Colon (tissue), 2 donors: ENCODE results near the gene ARHGAP23.

Experiments
- FAIRE-seq: peaks from 2 replicates; lab custom pipeline; 2012; peaks lifted over from hg19 to GRCh38; lab: Jason Lieb, UNC
- donor health status: control.
- donor health status: control.

The ARHGAP23 gene, protein sequence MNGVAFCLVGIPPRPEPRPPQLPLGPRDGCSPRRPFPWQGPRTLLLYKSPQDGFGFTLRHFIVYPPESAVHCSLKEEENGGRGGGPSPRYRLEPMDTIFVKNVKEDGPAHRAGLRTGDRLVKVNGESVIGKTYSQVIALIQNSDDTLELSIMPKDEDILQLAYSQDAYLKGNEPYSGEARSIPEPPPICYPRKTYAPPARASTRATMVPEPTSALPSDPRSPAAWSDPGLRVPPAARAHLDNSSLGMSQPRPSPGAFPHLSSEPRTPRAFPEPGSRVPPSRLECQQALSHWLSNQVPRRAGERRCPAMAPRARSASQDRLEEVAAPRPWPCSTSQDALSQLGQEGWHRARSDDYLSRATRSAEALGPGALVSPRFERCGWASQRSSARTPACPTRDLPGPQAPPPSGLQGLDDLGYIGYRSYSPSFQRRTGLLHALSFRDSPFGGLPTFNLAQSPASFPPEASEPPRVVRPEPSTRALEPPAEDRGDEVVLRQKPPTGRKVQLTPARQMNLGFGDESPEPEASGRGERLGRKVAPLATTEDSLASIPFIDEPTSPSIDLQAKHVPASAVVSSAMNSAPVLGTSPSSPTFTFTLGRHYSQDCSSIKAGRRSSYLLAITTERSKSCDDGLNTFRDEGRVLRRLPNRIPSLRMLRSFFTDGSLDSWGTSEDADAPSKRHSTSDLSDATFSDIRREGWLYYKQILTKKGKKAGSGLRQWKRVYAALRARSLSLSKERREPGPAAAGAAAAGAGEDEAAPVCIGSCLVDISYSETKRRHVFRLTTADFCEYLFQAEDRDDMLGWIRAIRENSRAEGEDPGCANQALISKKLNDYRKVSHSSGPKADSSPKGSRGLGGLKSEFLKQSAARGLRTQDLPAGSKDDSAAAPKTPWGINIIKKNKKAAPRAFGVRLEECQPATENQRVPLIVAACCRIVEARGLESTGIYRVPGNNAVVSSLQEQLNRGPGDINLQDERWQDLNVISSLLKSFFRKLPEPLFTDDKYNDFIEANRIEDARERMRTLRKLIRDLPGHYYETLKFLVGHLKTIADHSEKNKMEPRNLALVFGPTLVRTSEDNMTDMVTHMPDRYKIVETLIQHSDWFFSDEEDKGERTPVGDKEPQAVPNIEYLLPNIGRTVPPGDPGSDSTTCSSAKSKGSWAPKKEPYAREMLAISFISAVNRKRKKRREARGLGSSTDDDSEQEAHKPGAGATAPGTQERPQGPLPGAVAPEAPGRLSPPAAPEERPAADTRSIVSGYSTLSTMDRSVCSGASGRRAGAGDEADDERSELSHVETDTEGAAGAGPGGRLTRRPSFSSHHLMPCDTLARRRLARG (N-terminal part only)

DNA sequence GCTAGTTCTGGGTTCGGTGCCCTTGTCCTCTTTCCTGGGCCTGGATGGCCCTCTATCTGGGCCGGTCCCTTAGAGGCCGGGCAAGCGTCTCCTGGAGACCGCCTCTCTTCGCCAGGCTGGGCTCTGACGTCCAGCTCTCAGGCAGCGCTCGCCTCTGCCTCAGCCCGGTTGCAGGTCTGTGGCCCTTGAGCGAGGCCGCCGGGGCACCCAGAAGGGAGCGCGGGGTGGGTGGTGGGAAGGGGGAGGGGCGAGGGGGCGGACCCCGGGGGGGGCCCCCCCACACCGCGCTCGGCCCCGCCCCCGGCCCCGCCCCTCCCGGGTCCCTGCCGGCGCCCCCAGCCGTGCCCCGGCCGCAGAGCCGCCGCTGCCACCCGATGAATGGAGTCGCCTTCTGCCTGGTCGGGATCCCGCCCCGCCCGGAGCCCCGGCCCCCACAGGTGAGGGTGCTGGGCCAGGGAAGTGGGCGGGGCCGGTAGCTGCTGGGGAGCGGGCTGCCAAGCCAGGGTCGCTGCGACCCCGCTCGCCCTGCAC, at the start of gene ARHGAP23:
Gene ARHGAP23 (plus strand): TSS at position 353 of the 531 bp plus-strand sequence. CDS start 22 bp downstream, at position 375.
- FAIRE-seq = no peak

DNA sequence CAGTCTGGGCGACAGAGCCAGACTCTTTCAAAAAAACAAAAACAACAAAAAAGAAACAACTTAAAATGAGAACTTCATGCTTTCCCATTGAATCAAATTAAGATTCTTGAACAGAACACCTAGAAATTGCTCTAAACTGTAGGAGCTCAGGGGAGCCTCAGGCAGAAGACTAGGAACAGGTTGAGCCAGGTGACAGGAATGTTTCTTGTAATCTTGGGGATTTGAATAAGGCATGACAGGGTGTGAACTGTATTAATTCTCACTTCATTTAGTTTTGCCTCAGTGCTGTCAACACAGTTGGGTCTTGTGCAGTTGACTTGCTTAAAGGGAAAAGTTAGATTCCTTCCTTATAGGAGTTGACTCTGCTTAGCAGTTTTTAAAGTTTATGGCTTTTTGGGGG, 48.8 kb upstream of the ARHGAP23 start:
- no peak for FAIRE-seq

DNA sequence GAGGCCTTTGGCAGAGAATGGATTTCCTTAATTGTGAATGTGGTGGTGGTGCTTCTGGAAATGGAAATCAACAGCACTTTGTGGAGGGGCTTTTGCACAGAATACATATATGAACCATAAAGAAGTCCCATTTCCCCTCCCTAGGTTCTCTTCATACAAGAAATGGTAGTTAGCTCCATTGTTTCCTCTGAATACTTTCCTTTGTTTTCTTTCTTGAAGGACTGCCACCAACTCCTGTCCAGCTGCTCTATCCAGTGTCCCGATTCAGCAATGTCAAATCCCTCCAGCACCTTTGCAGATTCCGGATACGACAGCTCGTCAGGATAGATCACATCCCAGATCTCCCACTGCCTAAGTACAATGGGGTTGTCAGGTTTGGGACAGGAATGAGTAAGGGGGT, 33.2 kb upstream of the ARHGAP23 start:
- FAIRE-seq = no peak

DNA sequence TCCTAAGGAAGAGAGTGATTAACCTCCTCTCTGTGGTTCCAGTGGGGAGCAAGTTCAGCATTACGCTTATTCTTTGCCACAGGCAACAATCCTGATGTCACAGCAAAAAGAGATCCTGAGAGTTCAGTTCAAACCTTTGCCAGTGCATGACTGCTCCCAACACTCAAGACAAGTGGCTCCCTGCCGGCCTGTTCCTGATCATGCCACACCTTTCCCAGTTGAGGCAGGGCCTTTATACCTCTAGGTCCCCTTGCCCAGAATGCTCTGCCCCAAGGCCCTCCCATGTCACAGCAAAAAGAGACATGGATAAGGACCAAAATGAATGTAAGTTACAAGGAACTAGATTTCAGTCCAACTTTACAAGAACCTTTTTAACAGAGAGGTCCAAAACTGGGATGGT, 31.0 kb upstream of the ARHGAP23 start:
- no peak for FAIRE-seq

DNA sequence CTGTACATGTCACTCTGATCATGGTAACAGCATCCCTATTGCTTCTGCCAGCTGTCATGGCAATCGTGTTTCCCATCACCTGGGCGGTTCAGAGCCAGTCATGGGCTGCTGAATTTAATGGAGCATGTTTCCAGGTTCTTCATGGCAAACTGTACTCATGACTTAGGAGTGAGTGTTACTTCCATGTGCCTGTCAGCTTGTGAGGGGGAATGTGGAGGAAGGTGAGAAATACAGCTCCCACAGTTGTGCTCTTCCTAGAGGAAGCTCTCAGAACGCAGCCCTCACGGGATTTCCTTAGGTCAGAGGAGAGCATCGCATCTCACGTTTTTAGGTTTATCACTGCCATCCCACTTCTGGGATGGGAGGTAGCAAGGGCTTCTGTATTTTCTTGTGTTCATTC, 28.0 kb upstream of the ARHGAP23 start:
- FAIRE-seq = no peak

DNA sequence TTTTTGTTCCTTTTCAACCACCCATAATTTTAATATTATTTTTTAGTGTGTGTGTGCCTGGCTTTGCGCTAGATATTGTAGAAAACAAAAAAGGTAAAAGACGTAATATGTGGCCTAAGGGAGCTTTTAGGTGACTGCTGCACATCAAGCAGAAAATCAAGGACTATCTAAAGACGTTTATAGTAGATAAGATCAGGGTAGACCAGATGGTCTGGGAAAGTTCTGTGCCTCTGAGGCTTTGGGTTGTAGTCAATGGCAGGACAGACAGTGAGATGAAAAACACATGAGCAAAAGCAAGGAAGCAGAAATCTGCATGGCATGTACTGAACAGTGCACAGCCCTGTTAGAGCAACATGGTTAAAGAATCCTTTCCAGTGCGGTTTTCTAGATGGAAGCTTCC, 26.8 kb upstream of the ARHGAP23 start:
- no peak for FAIRE-seq

DNA sequence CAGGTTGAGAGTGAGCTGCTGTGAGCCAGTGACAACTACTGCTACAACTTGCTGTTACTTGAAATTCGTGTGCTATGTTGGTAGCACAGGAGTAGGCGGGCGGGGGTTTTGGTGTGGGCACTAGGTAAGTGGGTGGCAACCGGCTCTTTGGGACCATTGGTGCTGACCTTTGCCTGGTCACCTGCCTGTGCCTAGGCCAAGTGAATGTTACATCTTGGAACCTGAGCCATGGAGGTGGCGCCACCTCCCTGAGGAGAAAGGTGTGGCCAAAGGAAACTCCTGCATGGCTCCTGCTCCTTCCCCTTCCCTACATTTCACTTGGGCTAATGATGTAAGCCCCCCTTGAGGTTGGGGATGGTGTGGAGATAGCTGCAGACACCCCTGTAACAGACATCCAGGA, 25.4 kb upstream of the ARHGAP23 start:
- no peak for FAIRE-seq

DNA sequence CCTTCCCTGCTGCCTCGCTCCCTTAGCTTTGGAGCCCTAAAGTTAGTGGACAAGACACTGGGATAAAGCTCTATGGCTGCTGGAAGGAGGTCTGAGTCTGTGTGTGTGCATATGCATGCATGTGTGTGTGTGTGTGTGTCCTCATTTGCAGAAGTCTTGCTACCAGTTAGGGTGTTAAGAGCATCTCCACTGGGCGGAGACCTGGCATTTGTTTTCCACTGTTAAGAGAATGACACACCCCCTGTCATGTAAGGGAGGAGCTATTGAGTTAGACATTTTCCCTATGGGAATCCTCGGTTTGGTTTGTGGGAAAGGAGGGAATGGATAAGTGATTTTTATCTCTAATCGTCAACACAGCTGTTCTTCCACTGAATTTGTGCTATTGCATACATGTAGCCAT, 24.8 kb upstream of the ARHGAP23 start:
- no peak for FAIRE-seq

DNA sequence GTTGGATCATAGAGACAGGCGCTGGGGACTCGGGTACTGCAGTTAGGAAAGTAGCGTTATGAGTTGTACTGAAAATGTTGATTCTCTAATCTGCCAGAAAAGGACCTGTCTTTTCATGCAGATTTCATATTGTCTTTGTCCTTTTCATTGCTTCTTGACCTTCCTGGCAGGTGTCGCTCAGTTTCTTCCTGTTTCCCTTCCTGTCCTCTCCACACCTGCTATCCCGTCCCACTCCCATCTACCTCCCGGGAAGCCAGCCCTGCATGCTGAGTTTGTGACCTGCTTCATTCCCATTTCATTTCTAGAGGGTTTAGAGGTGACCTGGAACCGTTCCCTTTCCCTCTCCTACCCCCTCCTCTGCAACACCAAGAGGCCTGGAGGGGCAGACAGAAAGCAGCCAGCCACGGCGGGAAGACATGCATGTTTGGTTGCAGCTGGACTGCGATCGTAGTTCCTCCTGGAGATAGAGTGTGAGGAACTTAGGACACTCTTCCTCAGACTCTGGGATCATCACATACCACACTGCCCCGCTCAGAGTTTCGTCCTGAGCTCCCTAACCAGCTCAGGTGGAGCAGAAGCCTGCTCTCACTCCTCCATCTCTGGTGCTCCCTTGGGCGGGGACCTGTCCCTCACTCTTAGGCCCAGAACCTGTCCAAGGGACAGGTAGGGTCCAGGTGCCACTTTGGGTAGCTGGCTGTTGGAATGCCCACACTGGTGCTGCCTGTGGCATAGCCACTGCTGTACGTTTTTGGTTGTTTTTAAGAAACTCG, 23.9 kb upstream of the ARHGAP23 start:
- no peak for FAIRE-seq

DNA sequence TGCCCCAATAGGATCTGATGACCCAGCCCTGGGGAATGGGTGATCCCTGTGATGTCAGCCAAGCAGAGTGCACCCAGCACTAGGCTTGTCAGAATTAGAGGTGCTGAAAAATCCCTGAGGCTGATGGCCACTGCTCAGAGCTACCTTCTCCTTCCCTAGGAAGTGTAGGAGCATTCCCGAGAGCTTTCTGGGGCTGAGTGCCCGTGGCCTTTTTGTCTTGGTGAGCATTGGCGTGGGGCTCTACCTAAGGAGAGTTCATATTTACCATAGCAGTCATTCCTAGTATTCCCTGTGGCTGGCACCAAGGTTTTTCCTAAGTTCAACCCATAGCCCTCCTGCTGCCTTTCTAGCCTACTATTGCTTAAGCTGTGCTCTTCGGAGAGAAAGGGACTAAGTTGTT, 22.6 kb upstream of the ARHGAP23 start:
- no peak for FAIRE-seq

DNA sequence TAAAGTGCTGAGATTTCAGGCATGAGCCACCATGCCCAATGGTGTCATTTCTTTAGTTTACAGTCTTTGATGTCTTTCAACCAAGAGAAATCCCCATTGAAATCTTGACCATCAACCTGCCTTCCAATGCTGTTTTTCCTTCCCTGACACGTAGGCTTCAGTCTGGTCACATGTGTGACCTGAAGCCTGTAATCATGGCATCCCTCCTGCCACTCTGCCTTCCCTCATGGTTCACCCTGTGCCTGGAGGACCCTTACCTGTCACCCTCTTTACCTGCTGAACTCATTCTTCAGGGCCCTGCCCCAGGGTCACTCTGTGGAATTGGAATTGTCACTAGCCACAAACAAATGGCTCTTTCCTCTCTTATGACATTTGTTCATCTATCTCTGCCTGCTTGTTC, 18.1 kb upstream of the ARHGAP23 start:
- FAIRE-seq = no peak

DNA sequence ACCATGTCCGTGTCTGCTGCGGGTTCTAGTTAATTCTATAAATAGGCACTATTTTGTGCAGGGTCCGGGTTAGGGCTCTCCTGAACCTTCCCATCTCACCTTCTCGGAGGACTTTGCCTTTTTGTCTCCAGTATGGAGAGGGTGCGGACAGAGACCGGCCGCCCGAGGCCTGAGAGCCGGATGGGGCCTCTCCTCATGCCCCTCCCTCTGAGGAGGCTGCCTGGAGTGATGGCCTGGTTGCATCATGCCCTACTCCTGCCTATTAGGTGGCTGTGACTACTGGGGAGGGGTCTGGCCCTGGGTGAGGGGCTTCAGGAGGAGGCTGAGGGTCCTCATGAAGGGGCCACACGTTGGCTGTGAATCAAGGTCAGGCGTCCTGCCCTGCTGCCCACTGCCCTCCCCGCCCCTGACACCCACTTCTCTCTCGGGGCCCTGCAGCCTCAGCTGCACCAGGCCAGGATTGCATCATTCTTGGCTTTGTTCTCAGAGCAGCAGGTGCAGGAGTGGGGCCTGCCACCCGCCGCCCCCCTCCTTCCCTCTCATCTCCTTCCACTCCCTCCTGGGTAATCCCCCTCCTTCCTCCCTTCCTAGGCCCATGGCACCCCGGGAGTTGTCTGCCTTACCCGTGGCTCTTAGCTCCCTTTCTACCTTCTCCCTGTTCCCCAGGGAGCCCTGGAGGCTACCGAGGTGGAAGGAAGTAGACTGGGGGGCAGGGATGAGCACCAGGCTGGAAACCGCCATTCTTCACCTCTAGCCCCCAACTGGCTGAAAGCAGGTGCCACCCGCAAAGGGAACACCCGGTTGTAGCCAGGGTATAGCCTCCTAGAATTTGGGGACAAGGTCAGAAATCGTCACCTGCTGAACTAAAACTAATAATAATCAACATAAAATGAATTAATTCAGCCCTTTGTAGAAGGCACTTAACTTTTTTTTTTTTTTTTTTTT, 12.7 kb upstream of the ARHGAP23 start:
- no peak for FAIRE-seq

DNA sequence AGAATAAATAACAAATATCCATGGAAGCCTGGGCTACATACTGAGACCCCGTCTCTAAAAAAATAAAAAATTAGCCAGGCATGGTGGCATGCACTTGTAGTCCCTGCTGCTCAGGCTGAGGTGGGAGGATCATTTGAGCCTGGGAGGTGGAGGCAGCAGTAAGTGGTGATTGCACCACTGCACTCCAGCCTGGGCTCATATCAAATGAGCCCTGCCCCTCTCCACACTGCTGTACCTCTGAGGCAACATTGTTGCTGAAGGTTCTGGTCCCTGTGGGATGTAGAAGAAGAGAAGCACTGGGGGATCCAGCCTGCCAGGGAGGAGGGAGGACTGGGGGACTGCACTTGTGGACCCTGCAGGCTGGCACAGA, 11.4 kb upstream of the ARHGAP23 start:
- no peak for FAIRE-seq

DNA sequence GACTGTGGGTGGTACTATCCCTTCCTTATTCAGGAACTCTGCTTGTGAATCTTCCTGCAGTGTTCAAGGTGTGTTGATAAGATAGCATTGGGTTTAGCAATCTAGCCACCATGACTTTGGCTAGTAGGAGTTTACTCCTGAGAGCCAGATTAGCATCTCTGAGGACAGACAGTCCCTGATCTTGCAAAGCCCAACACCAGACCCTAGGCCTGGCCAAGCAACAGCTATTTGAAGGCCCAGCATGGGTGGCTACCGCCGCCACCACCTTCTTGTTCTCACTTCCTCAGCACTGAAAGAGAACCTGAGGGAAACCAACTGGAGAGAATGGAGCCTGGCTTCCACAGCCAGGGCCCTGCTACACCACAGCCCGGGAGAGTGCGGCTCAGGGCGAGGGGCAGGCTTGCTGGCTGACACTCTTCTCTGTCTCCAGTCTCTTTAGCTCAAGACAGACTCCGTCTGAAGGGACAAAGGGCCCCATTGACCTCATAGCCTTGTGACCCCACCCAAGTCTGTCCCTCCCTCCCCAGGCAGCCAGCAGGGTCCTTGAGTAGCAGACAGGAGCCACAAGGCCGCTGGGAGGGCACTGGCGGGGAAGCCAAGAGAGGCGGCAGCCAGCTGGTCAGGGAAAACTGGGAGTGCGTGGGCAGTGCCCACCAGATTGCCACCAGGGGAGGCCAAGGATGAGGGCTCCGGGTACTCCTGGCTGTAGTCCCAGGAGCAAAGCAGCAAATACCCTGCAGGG, 10.9 kb upstream of the ARHGAP23 start:
- no peak for FAIRE-seq

DNA sequence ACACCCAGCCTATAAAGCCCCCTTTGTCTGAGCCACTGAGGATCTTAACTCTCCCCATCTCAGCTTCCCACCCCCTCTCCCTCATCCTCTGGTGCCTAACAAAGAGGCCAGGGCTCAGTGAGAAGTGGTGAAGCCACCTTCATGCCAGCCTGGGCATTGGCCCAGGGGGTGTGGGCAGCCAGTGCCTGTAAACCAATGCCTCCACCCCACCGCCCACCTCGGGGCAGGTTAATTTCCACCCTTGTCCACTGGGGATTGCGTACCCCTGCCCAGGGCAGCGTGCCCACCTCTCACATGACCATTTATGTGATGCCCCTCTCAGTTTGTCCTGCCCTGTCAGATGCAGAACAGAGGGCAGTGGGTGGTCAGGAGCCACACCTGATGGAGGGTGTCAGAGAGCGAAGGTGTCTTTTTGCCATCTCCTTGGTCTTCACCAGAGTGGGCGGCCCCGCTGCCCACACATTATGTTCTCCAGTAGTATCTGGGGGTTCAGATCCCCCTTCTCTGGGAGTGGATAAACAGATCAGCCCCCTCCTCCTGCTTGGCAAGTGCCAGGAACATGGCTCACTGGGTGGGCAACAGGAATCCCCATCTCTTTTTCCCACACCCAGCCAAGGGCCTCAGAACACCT, 10.1 kb upstream of the ARHGAP23 start:
- FAIRE-seq = no peak

DNA sequence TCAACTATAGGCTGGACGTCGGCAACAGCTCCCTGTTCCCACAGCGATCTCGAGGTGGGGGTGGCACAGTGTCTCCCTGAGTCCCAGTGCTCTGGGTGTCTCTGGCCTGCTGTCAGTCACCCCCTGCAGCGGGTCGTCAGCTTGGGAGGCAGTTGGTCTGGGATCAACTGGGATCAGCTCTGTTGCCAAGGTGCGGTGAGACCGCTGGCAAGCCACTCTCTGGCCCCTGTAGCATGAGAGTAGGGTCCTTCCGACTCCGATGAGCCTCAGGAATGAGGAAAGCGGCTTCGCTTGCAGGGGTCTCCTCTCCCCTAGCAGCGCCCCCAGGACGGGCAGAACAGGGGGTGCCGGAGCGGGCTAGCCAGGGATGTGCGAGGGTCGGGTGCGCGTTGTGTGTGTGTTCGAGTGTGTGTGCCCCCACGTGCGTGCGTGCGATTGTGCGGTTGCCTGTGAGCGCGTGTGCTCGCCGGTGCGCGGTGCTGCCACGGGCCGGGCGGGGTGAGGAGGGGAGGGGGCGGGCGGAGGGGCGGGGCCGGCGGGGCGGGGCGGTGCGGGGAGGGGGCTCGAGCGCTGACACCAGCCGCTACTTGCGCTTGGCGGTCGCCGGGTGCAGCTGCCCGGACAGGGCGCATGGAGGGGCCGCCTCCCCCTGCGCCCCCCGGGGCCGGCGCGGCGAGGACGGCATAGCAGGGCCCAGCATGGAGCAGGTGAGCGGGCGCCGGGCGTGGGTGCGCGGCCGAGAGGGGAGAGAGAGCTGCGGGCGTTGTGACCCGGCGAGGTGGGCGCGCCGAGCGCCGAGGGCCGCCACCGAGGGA, 9.4 kb upstream of the ARHGAP23 start:
- FAIRE-seq = no peak

DNA sequence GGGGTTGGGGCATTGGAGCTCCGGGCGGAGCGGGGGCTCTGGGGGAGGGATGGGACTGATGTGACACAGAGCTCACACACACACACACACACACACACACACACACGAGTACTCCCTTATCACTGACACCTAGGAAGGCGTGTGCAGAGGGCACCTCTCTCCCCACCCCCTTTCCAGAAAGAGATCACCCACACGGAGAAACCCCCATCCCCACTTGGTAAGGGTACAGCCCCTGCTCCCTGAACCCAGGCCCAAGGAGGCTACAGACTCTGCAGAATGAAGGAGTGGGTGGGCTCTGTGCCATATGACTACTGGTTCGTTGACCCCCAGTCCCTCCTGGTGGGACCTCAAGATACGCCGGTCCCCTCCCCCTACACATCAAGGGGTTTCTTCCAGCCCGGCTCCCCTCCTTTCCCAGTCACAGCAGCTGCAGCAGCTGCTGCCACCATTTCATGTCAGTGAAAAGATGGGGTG, 8.7 kb upstream of the ARHGAP23 start:
- no peak for FAIRE-seq

DNA sequence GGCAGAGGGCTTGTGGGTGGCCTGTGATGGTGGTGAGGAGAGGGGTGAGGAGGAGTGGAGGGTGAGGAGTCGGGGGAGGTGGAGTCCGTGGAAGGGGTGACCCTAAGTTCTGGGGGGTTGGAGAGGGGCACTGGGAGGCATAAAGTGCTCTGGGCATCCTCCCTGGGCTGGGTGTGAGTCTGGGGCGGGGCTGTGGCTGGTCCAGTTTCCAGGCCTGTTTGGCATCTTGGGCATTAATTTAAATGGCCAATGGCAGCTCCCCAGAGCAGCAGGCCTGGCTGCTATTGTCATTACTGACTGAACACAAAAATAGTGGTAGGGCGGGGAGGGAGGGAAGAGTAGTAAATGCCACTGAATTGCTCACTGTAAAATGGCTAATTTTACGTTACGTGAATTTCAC, 7.7 kb upstream of the ARHGAP23 start:
- FAIRE-seq = no peak
